Measurements from ENCODE around the gene GABARAP. TPM values are rescaled to one million over a fixed set of nuclear protein-coding genes. Genes with fewer than 3 reads are reported as not detected.

The GABARAP gene
- total RNA-seq, 1 donor from 2014 or later, result 449 TPM

DNA sequence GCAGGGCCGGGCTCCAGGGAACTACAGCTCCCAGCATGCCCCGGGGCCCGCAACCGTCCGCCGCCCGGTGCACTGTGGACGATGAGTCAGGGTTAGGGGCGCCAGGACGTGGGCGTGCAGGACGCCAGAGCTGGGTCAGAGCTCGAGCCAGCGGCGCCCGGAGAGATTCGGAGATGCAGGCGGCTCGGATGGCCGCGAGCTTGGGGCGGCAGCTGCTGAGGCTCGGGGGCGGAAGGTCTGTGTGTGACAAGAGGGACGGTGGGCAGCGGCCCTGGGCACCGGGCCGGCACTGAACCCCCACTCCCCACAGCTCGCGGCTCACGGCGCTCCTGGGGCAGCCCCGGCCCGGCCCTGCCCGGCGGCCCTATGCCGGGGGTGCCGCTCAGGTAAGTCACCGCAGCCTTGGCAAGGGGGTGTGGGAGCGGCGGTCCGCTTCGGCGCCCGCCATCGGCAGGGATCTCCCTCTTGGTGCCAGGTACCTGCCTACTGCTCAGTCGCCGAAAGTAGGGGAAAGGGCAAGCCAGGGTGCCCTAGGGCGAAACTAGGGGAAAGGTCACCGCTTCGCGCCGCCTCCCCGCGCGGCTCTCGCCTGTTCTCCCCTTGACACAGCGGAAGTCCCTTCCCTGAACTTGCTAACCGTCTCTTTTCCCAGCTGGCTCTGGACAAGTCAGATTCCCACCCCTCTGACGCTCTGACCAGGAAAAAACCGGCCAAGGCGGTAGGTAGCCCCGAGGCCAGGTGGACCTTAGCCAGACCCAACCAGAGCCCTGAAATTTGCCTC lies 22.2 kb downstream of the GABARAP start, which contains the start of the genes ACADVL and DLG4:
Gene ACADVL, plus strand, starts transcription at position 127 of the 781 bp plus-strand sequence. Its CDS starts 47 bp downstream, at position 174.
Gene DLG4, minus strand, starts transcription at position 25 of the 781 bp plus-strand sequence.
- H3K4me3 Mint-ChIP-seq (ENCODE audit: unreplicated experiment), result peak within 1 kb of the TSS; percentile 95
- peak within 1 kb of the TSS; percentile 99 for H3K27ac Mint-ChIP-seq (ENCODE audit: unreplicated experiment)
- DNase-seq (ENCODE audit: low spot score), result no peak
- TF ChIP-seq CTCF (IDR thresholded peaks at IDR 0.05), result no peak
- no peaks in the 10 kb centered on the region for H3K9me3 Mint-ChIP-seq (ENCODE audit: low read depth)
- H3K4me1 Mint-ChIP-seq (ENCODE audit: low read depth), result peaks cover 77% of the 10 kb centered on the region
- H3K36me3 Mint-ChIP-seq (ENCODE audit: low read depth), result peaks cover 13% of the 10 kb centered on the region
- no peaks in the 10 kb centered on the region for H3K27me3 Mint-ChIP-seq (ENCODE audit: low read depth)

GRCh38 chr17:7219229-7219811 lies 22.9 kb downstream of the GABARAP start:
- Mint-ChIP-seq H3K4me3 (ENCODE audit: unreplicated experiment) (peak overlapping the region; percentile 95), H3K27me3 (ENCODE audit: low read depth) (no peaks in the 10 kb centered on the region), H3K27ac (ENCODE audit: unreplicated experiment) (peak overlapping the region; percentile 99), H3K4me1 (ENCODE audit: low read depth) (peaks cover 77% of the 10 kb centered on the region), H3K36me3 (ENCODE audit: low read depth) (peaks cover 13% of the 10 kb centered on the region), H3K9me3 (ENCODE audit: low read depth) (no peaks in the 10 kb centered on the region)
- no peak for DNase-seq (ENCODE audit: low spot score)
- no peak for TF ChIP-seq CTCF (IDR thresholded peaks at IDR 0.05)

- Mint-ChIP-seq H3K9me3 (ENCODE audit: low read depth) (no peaks in the 10 kb centered on the region), H3K4me1 (ENCODE audit: low read depth) (peaks cover 79% of the 10 kb centered on the region), H3K36me3 (ENCODE audit: low read depth) (peaks cover 10% of the 10 kb centered on the region), H3K27ac (ENCODE audit: unreplicated experiment) (peak overlapping the region; percentile 99), H3K27me3 (ENCODE audit: low read depth) (no peaks in the 10 kb centered on the region), H3K4me3 (ENCODE audit: unreplicated experiment) (peak overlapping the region; percentile 95)
- no peak for DNase-seq (ENCODE audit: low spot score)
- no peak for TF ChIP-seq CTCF (IDR thresholded peaks at IDR 0.05)
These were observed 23.5 kb downstream of the GABARAP start for GRCh38 chr17:7218758-7219157.

GRCh38 chr17:7218166-7218565 lies 24.1 kb downstream of the GABARAP start:
- Mint-ChIP-seq H3K27me3 (ENCODE audit: low read depth) (no peaks in the 10 kb centered on the region), H3K4me1 (ENCODE audit: low read depth) (peaks cover 79% of the 10 kb centered on the region), H3K4me3 (ENCODE audit: unreplicated experiment) (peak overlapping the region; percentile 76), H3K36me3 (ENCODE audit: low read depth) (peaks cover 4% of the 10 kb centered on the region), H3K9me3 (ENCODE audit: low read depth) (no peaks in the 10 kb centered on the region), H3K27ac (ENCODE audit: unreplicated experiment) (peak overlapping the region; percentile 51)
- TF ChIP-seq CTCF (IDR thresholded peaks at IDR 0.05), result no peak
- no peak for DNase-seq (ENCODE audit: low spot score)

- DNase-seq (ENCODE audit: low spot score), result no peak
These were observed 24.9 kb downstream of the GABARAP start for GRCh38 chr17:7217113-7217987.

More at GRCh38 chr17:7217113-7217987, 24.9 kb downstream of the GABARAP start:
- no peaks in the 10 kb centered on the region for H3K27me3 Mint-ChIP-seq (ENCODE audit: low read depth)
- TF ChIP-seq CTCF (IDR thresholded peaks at IDR 0.05), result no peak
- peaks cover 2% of the 10 kb centered on the region for H3K36me3 Mint-ChIP-seq (ENCODE audit: low read depth)
- peak overlapping the region; percentile 88 for H3K27ac Mint-ChIP-seq (ENCODE audit: unreplicated experiment)
- H3K4me1 Mint-ChIP-seq (ENCODE audit: low read depth), result peaks cover 80% of the 10 kb centered on the region
- peak overlapping the region; percentile 78 for H3K4me3 Mint-ChIP-seq (ENCODE audit: unreplicated experiment)
- no peaks in the 10 kb centered on the region for H3K9me3 Mint-ChIP-seq (ENCODE audit: low read depth)
